ENCODE data around the gene CES2. TPM values are rescaled to one million over a fixed set of nuclear protein-coding genes. Genes with fewer than 3 reads are reported as not detected.

Gene CES2
- total and polyA plus RNA-seq, 9 donors, result 25.5 to 51.9 (median 38.9) TPM

DNA sequence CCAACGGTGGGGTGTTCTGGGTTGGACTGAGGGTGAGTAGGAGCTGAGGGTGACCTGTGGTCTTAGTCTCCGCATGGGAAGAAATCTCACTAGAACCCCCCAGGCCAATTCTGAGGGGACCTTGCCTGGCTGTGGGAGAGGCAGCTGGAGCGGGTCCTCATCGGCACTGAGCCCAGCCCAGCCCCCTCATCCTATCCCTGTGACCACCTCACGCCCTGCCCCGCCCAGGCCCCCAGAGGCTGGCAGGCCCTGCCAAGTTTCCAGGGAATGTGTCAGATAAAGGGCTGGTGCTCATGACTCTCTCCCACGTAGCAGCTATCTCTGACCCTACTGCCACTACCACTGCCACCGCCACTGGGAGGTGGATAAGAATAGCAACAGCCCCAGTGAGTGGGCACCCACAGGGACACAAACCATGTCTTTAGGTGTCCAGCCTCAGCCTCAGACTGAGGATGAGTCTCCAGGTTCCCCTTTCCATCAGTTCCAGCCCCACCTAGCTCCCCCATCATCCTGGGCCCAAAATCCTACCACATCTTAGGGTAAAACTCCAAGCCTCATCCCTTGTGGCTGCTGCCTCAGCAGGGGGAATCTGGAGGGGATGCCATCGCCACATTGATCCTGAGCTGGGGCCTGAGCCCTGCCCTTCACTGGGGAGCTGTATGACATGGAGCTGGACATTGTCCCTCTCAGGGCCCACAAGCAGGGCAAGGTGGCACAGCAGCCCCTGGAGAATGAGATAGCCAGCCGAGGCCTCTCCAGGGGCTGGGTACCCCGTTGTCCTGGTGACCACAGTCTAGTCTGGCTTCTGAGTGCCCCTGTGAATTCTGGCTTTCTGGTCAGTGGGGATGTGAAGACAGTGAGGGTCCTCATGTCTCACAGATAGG is 31.5 kb upstream of the CES2 start:
- no peak overlapping the region for H3K4me3 ChIP-seq
- H3K27ac ChIP-seq, result peak overlapping the region; percentile 52 to 57
- 77 to 86% (median 83%) methylated on average over 8 to 11 of the region's 11 CpGs for WGBS, 3 donors
- H3K36me3 ChIP-seq, result no peaks in the 10 kb centered on the region
- DNase-seq, result peak in 1 of 5 donors; percentile 37
- H3K27me3 ChIP-seq, result no peaks in the 10 kb centered on the region
- TF ChIP-seq EP300 (IDR thresholded peaks at IDR 0.05) (no peak), POLR2A (IDR thresholded peaks at IDR 0.05) (no peak)
- TF ChIP-seq, protein P1, sequence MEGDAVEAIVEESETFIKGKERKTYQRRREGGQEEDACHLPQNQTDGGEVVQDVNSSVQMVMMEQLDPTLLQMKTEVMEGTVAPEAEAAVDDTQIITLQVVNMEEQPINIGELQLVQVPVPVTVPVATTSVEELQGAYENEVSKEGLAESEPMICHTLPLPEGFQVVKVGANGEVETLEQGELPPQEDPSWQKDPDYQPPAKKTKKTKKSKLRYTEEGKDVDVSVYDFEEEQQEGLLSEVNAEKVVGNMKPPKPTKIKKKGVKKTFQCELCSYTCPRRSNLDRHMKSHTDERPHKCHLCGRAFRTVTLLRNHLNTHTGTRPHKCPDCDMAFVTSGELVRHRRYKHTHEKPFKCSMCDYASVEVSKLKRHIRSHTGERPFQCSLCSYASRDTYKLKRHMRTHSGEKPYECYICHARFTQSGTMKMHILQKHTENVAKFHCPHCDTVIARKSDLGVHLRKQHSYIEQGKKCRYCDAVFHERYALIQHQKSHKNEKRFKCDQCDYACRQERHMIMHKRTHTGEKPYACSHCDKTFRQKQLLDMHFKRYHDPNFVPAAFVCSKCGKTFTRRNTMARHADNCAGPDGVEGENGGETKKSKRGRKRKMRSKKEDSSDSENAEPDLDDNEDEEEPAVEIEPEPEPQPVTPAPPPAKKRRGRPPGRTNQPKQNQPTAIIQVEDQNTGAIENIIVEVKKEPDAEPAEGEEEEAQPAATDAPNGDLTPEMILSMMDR (IDR thresholded peaks at IDR 0.05), result no peak
- no peaks in the 10 kb centered on the region for H3K9me3 ChIP-seq
- peaks cover 41% of the 10 kb centered on the region for H3K4me1 ChIP-seq (ENCODE audit: insufficient read depth)
- intact Hi-C loops (cut with DNase I), result loop anchor here in 1 of 4 donors (2.0 kb wide), 1 partner anchor 21 kb away; the partner anchor contains the start of gene RRAD

- intact Hi-C loops (cut with DNase I), result no loop called here
- TF ChIP-seq, protein P1 (IDR thresholded peaks at IDR 0.05), result no peak
- TF ChIP-seq POLR2A (IDR thresholded peaks at IDR 0.05) (no peak), EP300 (IDR thresholded peaks at IDR 0.05) (no peak)
- no peak for DNase-seq
- no peaks in the 10 kb centered on the region for H3K27me3 ChIP-seq
- peaks cover 36% of the 10 kb centered on the region for H3K4me1 ChIP-seq (ENCODE audit: insufficient read depth)
- H3K27ac ChIP-seq, result peak overlapping the region in 1 of 2 donors; percentile 57
- no peaks in the 10 kb centered on the region for H3K9me3 ChIP-seq
- H3K4me3 ChIP-seq, result no peak overlapping the region
- no peaks in the 10 kb centered on the region for H3K36me3 ChIP-seq
- WGBS, 3 donors, result 83 to 87% (median 87%) methylated on average over 13 of the region's 13 CpGs
Measured at GRCh38 chr16:66904428-66904845, 30.9 kb upstream of the CES2 start.

DNA sequence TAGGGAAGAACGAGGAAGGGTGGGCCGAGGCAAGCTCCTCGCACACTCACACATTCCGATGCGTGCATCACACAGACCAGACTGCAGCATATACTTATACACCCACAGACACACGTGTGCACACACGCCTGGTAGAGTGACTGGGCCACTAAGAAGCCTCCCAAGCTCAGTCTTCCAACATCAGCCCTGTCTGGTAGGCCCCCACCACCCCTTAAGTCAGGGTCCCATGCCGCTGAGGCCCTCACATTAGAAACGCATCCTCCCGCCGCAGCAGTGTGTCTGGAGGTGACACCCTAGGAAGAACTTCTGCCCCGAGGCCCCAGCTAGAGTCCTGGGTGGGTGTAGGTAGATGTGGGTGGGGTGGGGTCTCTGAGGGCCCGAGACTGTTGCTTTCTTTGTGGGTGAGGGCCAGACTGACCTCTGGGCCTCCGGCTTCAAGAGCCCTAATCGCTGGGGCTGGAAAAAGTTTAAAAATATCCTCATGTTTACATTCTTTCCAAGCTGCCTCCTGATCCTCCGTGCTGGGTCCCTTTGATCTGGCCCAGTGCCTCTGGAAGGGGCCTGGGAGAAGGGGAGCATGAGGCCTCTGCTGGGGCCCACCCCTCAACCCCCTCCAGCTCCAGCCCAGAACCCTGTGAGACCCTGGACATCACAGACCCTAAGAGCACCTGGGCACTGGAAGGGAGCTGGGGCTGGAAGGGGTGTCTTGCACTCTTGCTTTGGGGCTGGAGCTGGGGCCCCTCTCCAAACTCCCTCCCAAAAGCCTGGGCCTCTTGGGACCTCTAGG is 30.3 kb upstream of the CES2 start:
- TF ChIP-seq, protein P1 (IDR thresholded peaks at IDR 0.05), result no peak
- TF ChIP-seq POLR2A (IDR thresholded peaks at IDR 0.05) (no peak), EP300 (IDR thresholded peaks at IDR 0.05) (no peak)
- no peak overlapping the region for H3K4me3 ChIP-seq
- no peaks in the 10 kb centered on the region for H3K9me3 ChIP-seq
- intact Hi-C loops (cut with DNase I), result no loop called here
- H3K27ac ChIP-seq, result peak overlapping the region in 1 of 2 donors; percentile 57
- H3K36me3 ChIP-seq, result no peaks in the 10 kb centered on the region
- WGBS, 3 donors, result 18 to 34% (median 23%) methylated on average over 10 to 16 of the region's 16 CpGs
- no peaks in the 10 kb centered on the region for H3K27me3 ChIP-seq
- peaks cover 34% of the 10 kb centered on the region for H3K4me1 ChIP-seq (ENCODE audit: insufficient read depth)
- peak in 3 of 5 donors; percentile 60 to 73 (median 68) for DNase-seq

Data from ovary (tissue), 9 donors.